ENCODE data around the gene POLA2.

DNA sequence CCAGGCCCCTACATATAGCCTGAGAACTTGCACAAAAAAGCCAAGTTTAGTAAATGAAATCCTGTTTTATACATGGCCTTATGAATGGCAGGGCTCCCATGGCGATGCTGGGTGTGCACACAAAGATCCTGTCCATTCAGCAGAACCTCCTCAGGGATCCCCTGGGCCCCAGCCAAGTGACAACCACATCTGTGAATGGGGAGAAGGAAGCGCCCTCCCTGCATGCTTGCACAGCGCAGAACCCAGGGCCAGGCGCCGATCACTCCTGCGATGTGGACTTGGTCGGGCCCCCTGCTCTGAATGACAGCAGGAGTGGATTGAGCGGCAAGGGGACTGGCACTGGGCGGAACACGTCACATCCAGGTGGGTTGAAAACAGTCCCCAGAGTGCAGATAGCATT, 48.5 kb downstream of the POLA2 start:
- TF ChIP-seq EZH2 (IDR thresholded peaks at IDR 0.05) (no peak), POLR2AphosphoS5 (IDR thresholded peaks at IDR 0.05; ENCODE audit: borderline replicate concordance, low read depth, low read length) (no peak)

Data from SK-N-MC (cell line).